Activated gamma-delta T cell treated with anti-CD3 and anti-CD28 coated beads, Interleukin-2, amount 50 U/mL, for 16 hours (primary cell): ENCODE results near the gene STK24.

Experiments used
- DNase-seq: peaks from one replicate; pipeline ENCODE4 v3.0.0-alpha.2; 2020; ENCODE audit warnings: low read depth

Gene STK24

GRCh38 chr13:98509271-98510155 is 67.4 kb downstream of the STK24 start:
- no peak for DNase-seq

GRCh38 chr13:98508685-98509084 is 68.2 kb downstream of the STK24 start:
- no peak for DNase-seq

- DNase-seq = no peak
Measured at GRCh38 chr13:98508280-98508679, 68.6 kb downstream of the STK24 start.

GRCh38 chr13:98507282-98507797 is 69.6 kb downstream of the STK24 start:
- no peak for DNase-seq

- DNase-seq = no peak
Measured at GRCh38 chr13:98506728-98507230, 70.1 kb downstream of the STK24 start.

GRCh38 chr13:98506322-98506721 is 70.6 kb downstream of the STK24 start:
- DNase-seq = no peak

- DNase-seq = no peak
Measured at GRCh38 chr13:98505217-98505616, 71.7 kb downstream of the STK24 start.

GRCh38 chr13:98504371-98504963 is 72.4 kb downstream of the STK24 start:
- no peak for DNase-seq

- no peak for DNase-seq
Measured at GRCh38 chr13:98504029-98504351, 72.9 kb downstream of the STK24 start.

GRCh38 chr13:98503175-98504028 is 73.5 kb downstream of the STK24 start:
- DNase-seq = no peak

GRCh38 chr13:98500963-98501421 is 75.9 kb downstream of the STK24 start:
- no peak for DNase-seq

- no peak for DNase-seq
Measured at GRCh38 chr13:98496966-98497365, 79.9 kb downstream of the STK24 start.

- DNase-seq = no peak
Measured at GRCh38 chr13:98496479-98496791, 80.5 kb downstream of the STK24 start.

GRCh38 chr13:98495627-98496478 is 81.1 kb downstream of the STK24 start:
- DNase-seq = no peak

GRCh38 chr13:98494769-98495168 is 82.1 kb downstream of the STK24 start:
- DNase-seq = no peak

GRCh38 chr13:98493042-98493712 is 83.7 kb downstream of the STK24 start:
- no peak for DNase-seq

GRCh38 chr13:98492335-98493041 is 84.4 kb downstream of the STK24 start:
- no peak for DNase-seq

- no peak for DNase-seq
Measured at GRCh38 chr13:98490866-98491265, 86.0 kb downstream of the STK24 start.

GRCh38 chr13:98490195-98490836 is 86.6 kb downstream of the STK24 start:
- DNase-seq = no peak
